RKO (cell line): ENCODE measurements around the gene EPHA2.
"Not testable (repeated sequence)": the region's sequence is repeated elsewhere in the genome, so short reads cannot be mapped to it uniquely, and the experiment has no call there.

Experiments
- DNase-seq: peaks from one replicate; pipeline ENCODE4 v3.0.0-alpha.2; 2016; ENCODE audit warnings: low spot score

The EPHA2 gene

DNA sequence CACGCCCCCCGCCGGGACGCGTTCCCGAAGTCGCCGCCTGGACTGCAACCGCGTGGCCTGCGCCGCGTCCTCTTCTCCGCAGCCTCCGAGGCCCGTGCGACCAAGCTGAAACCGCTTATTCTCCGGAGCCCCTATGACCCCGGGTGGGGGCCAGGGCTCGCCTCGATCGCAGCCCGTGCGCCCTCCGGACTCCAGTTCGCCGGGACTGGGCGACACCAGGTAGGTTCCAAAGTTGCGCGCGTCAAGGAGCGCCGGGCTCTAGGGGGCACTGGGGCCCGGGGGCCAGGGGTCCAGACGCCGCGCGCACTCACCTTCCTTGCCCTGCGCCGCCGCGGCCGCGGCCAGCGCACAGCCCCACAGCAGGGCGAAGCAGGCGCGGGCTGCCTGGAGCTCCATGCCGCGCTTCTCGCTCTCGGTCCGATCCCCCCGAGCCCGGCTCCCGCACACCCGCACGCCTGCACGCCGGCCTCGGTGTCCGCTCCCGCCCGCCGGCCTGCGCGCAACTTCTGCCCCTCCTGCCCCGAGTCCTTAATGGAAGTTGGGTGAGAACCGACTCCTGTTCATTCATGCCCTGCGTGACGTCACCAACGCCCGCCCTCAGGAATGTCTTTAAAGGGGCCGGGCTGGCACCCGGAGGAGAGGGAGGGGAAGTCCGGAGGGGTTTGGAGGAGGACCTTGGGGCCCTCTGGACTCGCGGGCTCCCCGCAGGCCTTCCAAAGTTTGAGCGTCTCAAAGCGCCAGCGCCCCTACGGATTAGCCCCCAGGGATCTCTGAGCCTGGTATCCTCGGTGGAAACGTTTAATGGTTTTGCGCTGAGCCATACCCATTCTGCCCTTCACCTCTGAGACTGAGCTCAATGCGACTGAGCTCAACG lies at the start of gene EPHA2:
TSS of gene EPHA2 (minus strand) at position 533 of the 874 bp plus-strand sequence. CDS start at position 396, 137 bp downstream.
- peak; percentile 94 for DNase-seq

DNA sequence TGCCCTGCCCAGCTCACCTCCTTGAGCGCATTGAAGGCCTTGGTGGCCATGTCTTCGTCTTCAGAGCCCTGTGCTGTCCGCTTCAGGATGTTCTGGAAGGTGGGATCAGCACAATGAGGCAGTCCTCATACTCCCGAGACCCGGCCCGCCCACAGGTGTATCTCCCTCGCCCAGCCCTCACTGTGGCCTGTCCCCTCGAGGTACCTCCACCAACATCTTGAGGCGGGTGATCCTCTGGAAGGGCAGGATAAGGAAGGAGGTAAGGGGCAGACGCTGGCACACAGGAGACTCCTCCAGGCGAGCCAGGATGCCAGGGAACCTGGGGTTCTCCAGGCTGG lies 49.4 kb upstream of the EPHA2 start:
- DNase-seq, result no peak

DNA sequence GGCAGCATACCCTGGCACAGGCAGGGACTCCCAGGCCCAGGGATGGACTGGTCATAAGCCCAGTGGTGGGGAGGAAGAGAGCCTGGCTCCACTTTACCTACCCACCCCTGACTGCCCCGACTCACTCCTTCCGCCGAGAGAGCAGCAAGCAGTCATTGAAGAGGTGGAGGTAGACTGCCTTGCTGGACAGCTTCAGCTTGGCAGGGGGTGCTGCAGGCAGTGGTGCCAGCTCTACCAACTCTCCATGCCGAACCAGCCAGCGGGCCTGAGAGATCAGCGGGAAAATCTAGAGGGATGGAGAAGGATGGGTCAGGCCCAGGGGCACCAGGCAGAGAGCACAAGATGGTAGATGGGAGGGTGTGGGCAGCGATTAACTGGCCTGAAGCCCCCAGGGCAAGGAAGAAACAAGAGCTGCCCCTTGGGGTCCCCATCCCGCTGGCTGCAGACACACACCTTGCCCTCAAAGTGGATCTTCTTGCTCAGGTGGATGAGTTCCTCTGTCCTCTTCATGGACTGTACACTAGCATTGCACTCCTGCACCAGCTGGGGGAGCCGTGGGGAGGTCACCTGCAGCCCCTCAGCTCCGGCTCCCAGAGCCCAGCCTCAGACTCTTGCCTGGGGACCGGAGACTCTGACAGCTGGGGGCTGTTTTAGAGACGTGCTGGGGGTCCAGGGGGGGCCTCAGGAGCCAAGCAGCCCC lies 48.9 kb upstream of the EPHA2 start:
- DNase-seq, result no peak

DNA sequence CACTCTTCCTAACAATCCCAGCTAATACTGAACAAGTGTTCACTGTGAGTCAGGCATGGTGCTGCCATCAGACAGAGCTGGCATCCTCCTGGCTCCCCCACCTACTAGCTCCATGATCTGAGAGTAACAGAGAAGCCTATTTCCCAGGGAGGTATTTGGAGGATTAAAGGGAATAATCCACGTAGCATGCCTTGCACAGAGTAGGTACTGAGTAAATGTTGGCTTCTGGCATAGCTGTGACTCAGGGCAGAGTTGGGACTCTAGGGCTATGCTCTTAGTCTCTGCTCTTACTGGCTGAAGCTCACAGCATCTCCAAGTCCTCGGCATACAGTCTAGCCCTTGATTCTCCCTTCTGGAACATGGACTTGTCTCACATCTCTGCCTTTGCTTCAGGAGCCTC lies 48.3 kb upstream of the EPHA2 start:
- no peak for DNase-seq

DNA sequence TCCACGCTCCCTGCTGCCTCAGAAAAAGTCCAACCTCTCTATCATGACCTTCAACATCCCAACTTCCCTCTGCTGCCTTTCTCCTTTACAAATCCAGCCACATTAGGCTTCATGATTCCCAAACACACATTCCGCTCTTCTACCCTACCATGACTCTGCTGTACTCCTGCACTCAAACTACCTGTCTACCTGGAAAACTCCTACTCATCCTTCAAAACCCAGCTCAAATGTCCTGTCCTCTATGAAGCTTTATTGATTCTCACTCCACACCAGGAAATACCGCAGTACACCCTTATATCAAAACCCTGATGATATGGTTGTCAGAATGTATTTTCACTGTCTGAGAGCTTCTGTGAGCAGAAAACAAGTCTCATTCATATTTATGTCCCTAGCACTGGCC lies 47.7 kb upstream of the EPHA2 start:
- DNase-seq, result no peak

DNA sequence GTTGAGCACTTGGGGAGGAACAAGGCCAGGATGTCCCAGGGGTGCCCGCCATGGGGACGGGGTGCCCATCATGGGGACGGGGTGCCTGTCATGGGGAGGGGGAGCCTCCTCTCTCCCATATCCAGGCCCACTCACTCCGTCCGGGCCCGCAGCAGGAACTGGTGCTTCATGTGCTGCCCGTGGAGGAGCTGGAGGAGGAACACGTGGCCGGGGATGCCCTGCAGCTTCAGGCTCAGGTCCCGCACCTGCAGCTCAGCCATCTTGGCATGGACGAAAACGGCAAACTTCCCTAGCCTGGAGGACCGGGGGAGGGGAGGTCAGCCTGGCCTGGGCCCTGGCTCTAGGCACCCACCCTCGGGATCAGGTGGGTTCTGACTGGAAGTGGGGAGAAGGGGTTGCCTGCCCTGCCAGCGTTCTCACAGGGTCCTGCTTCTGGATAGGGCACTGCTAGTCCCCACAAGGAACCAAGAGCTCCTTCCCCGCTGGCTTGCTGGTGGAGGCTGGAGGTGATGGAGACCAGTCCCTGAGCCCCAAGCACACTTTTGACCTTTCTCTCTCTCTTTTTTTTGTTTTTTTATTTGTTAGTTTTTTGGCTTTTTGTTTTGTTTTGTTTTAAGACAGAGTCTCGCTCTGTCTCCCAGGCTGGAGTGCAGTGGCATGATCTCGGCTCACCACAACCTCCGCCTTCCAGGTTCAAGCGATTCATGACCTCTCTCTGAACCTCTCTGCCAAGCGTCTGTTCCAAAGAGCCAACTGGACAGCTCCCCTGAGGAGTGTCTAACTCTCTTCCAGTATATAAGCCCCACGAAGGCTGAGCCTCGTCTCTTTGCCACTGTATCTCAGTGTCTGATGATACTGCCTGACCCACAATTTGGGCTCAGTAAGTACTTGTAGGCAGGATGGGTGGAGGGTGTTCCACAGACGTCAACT lies 46.7 kb upstream of the EPHA2 start:
- DNase-seq, result no peak

DNA sequence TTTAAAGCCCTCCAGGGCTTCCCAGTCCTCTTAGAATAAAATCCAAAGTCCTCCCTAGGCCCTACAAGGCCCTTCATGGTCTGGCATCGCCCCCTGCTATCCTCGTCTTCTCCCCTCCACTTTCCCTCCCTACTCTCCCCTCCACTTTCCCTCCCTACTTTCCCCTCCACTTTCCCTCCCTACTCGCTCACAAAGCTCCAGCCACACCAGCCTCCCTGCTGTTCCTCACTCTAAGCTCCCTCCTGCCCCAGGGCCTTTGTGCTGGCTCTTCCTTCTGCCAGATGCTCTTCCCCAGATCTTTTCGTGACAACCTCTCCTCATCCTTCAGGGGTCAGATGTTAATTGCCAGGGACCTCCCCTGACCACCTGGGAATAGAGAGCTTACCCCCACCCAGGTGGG lies 43.8 kb upstream of the EPHA2 start:
- no peak for DNase-seq

DNA sequence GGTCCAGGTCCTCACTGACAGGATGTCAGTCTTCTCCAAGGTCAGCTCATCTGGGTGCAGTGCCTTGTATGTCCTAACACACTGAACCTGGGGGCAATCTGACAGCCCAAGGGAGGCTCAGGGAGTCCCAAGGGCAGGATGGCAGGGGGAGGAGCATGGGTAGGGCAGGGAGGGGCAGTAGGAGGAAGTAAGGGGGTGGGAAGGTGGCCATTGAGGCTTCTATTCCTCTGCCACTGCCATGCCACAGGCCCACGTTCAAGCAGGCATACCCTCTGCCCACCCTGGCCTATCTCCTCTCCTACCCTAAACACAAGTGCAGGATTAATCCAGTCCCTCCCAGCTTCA lies 43.3 kb upstream of the EPHA2 start:
- DNase-seq, result no peak

DNA sequence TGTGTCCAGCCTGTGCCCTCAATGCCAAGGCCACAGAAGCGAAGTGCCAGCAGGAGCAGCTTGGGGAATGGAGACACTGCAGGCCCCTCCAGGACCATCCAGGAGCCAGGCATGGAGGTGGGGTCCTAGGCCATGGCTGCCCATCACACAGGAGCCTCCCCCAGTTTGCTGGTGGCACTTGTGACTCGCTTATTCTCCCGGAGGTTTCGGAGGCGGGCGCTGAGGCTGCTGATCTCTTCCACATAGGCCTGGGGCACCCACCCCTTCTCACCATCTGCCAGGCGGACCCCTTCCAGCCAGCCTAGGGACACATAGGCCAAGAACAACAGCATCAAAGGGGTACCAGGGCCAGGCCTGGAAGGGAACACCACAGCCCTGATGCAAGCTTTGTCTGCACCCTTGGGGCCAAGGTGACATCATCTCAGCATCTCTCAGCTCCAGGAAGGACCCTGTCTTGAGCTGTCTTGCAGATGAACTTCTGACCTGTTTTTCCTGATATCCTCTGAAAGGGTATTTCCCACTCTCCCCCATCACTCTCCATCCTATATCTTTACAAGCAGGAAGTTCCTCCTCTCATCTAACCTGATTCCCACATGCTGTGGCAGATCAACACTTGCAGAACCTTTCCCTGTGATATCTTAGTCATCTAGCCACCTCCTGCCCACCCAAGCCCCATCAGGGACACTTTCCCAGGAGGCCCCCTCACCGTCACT lies 42.7 kb upstream of the EPHA2 start:
- DNase-seq, result no peak

DNA sequence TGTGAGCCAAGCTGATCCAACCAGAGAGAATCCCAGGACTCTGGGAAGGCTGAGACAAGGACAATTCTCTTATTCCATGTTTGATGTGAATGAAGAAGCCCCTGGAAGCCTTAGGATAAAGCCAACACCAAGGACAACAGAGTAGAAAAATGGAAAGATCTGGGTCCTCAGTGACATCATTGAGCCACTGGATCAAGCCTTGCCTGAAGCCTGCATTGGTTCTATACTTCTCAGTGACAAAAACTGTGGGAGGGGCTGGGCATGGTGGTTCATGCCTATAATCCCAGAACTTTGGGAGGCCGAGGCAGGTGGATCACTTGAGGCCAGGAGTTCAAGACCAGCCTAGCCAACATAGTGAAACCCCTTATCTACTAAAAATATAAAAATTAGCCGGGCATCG lies 41.0 kb upstream of the EPHA2 start:
- DNase-seq, result no peak

DNA sequence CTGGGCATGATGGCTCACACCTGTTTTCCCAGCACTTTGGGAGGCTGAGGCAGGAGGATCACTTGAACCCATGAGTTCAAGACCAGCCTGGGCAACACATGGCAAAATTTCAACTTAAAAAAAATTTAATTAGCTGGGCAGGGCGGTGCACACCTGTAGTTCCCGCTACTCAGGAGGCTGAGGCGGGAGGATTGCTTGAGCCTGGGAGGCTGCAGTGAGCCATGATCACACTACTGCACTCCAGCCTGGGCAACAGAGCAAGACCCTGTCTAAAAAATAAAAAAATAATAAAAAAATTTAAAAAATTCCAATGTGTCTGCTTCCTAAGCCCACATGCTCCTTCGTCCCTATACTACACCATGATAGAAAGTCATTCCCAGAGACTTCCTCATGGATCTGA lies 40.3 kb upstream of the EPHA2 start:
- DNase-seq, result not testable (repeated sequence)

DNA sequence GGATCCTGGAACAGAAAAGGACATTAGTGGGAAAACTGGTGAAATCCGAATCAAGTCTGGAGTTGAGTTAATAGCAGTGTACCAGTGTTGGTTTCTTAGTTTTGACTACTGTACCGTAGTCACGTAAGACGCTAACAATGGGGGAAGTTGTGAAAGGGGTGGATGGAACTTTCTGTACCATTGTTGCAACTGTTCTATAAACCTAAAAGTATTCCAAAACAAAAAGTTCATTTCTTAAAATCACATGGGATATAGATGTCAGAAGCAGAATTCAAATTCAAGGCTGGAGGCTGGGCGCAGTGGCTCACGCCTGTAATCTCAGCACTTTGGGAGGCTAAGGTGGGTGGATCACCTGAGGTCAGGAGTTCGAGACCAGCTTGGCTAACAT lies 39.6 kb upstream of the EPHA2 start:
- no peak for DNase-seq

DNA sequence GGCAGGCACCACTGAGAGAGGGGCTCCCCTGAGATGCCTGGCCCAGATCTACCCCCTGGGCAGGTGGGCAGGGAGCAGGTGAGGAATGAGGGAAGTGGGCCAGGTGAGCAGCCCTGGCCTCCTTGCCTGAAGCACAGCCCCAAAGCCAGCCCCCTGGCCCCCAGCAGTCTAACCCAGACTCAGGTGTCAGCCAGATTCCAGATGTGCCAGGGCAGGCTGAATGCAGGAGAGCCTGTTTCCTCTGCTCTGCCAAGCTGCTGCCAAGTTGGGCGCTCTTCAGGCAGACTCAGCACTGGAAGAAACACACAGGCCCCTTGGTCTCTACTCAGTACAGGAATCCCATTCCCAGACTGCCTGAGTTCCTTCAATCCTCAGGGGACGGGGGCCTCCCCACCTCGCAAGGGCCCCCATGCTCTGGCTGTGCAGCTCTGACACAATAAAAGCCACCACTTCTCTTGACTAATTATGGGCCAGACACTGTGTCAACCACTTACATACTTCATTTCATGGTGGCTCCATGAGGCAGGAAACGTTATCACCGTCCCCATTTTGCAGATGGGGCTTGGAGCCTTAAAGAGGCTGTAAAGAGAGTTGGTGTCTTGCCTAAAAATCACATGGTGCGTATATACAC lies 36.2 kb upstream of the EPHA2 start:
- no peak for DNase-seq

DNA sequence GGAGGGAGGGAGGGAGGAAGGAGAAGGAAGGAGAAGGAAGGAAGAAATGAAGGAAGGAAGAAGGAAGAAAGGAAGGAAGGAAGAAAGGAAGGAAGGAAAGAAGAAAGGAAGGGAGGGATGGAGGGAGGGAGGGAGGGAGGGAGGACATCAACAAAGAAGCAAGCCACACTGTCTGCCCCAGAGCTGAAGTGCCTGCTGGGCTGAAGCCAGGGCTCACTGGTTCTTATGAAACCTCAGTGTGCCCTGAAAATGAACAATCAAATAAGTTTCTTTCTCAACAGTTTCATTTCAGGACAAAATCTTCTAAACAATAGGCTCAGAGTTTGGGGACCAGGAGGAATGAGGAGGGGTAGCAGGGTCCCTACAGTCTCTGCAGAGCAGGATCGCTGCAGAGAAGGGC lies 35.4 kb upstream of the EPHA2 start:
- DNase-seq, result no peak

DNA sequence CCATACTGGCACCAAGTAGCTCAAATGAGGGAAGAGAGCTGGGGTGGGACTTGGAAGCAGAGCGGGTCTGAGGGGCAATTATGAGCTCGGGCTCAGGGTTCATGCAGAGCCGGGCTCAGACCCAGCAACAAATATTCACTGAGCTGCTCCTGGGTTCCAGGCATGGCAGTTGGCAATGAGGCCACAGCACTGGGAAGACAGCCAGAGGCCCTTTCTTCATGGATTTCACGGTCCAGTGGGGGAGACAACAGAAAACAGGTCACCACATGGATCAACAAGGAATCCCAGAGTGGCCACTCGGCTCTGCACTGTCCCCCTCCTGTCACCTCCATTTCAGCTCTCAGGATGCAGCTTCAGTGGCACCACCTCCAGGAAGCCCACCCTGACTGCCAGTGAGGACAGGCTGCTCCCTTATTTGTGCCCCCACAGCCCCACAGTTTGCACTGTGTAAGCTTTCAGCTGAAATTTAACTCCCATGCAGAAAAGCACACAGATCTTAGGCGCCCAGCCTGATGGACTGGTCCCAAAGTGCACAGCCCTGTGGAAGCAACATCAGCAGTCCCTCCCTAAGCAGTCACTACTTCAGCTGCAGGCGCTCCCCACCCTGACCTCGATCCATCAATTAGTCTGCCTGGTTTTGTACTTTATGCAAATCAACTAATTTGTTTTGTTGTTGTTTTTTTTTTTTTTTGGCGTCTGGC lies 34.2 kb upstream of the EPHA2 start:
- DNase-seq, result no peak

DNA sequence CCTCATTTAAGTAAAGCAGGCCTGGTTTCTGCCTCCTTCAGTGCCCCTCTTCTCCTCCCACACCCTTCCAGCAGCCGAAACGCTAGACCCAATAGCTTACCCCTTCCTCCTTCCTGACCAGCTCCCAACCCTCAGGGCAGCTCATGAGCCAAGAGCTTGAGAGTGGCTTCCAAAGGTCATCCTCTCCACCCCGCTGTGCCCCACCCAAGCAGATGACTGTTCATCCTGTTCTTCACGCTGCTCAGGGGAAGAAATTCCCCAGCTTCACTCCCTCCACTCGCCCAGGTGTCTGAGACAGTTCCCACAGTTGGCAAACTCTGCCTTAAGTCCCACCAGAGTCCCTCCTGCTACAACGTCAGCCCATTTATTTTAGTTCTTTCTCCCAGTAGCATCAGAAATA lies 33.1 kb upstream of the EPHA2 start:
- no peak for DNase-seq

DNA sequence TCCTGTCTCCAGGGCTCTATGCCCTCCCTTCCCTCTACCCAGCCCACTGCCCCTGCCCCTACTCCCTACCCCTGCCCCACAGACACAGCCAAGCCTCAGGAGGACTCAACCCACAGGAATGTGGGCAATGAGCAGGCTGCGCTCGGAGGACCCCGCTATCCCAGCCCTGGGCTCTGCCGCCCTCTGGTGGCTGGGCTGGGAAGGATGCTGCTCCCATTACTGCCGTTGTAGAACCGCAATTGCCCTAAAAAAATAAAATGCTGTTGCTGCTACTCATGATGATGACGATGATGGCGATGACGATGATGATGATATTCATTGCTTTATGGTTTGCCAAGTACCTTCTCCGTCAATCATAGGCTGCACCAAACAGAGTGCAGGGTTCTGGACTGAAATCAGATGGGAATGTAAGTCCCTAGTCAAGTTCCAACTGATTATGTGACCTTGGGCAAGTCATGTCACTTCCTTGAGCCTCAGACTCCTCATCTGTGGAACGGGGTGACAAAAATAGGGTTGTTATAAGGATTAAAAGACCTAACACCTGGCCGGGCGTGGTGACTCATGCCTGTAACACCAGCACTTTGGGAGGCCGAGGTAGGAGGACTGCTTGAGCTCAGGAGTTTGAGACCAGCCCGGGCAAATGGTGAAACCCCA lies 32.0 kb upstream of the EPHA2 start:
- DNase-seq, result peak; percentile 90

DNA sequence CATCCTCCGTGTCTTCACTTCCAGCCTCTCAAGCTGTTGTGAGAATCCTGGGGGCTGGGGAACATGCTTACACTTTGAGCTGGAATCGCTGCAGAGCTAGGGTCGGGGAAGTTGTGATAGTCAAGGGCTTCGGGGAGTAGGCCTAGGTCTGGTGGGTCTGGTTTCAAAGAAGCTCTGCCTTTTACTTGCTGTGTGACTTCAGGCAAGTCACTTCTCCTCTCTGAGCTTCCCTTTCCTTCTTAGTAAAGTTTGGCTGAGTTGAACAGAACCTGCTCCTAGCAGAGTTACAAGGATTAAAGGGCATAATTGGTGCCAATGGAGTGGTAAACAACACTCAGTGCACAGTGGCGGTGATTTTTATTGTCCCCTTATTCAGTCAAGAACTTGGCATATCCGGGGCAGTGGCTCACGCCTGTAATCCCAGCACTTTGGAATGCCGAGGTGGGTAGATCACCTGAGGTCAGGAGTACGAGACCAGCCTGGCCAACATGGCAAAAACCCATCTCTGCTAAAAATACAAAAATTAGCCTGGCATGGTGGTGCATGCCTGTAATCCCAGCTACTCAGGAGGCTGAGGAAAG lies 30.9 kb upstream of the EPHA2 start:
- DNase-seq, result no peak

DNA sequence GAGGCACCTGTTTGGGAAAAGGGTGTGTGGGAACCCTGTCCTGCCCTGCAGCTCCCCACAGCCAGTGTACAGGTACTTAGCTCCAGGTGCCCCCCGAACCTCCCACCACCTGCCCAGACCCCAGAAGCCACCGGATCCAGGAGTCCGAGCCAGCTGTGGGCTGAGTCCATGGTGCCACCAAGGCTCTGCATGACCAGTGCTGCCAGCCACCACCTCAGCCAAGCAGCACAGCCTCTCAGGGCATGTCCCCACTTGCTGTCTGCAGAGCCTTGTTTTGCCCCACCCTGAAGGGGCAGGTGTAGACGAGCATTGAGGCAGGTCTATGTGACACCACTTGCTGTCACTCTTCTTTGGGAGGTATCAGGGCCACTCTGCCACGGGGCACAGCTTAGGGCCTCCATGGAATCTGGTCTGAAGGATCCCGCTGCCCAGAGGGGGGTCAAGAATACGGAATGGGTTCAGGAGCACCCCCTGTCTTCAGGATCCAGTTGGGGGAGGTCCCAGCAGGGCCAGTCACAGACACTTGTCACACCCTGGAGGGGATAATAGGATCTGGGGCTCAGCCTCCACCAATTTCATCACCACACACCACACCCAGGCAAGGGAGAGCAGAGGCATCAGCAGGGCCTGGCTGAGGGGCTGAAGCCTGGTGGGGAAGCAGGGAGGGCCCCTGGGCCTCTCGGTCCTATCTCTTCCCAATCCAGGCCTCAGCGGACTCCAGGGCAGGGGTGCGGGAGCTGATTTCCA lies 28.9 kb upstream of the EPHA2 start:
- no peak for DNase-seq
